AG09309 (cell line): ENCODE measurements around the gene UGGT1.

Source experiments
- DNase-seq: peaks from one replicate; pipeline ENCODE4 v3.0.0-alpha.2; 2010; ENCODE audit warnings: low read depth
- H3K4me3 ChIP-seq: 2 replicates; pipeline ENCODE4 v1.5.1; 2011; ENCODE audit warnings: mild to moderate bottlenecking, low read depth, low read length, moderate library complexity; ENCODE audit not compliant: control insufficient read depth
- CTCF ChIP-seq: IDR thresholded peaks from 2 replicates; pipeline ENCODE4 v1.5.1; 2011; ENCODE audit warnings: mild to moderate bottlenecking, low read depth, low read length, inconsistent platforms; ENCODE audit not compliant: insufficient read depth, control insufficient read depth; ENCODE audit errors: missing control alignments

The UGGT1 gene

GRCh38 chr2:128178650-128179460 is 87.9 kb downstream of the UGGT1 start:
- DNase-seq = peak; percentile 20
- H3K4me3 ChIP-seq = no peak overlapping the region
- peak; percentile 91 for TF ChIP-seq CTCF

GRCh38 chr2:128179461-128179755 is 88.4 kb downstream of the UGGT1 start:
- no peak overlapping the region for H3K4me3 ChIP-seq
- DNase-seq = no peak
- no peak for TF ChIP-seq CTCF

- no peak overlapping the region for H3K4me3 ChIP-seq
- no peak for DNase-seq
- no peak for TF ChIP-seq CTCF
Measured at GRCh38 chr2:128180031-128180430, 89.0 kb downstream of the UGGT1 start.

GRCh38 chr2:128185576-128185975 is 94.6 kb downstream of the UGGT1 start:
- TF ChIP-seq CTCF = no peak
- H3K4me3 ChIP-seq = no peak overlapping the region

GRCh38 chr2:128187032-128187654 is 96.1 kb downstream of the UGGT1 start:
- DNase-seq = peak; percentile 24
- no peak overlapping the region for H3K4me3 ChIP-seq
- TF ChIP-seq CTCF = no peak

More at GRCh38 chr2:128185576-128185975, 94.6 kb downstream of the UGGT1 start:
- DNase-seq = no peak

- no peak for DNase-seq
- TF ChIP-seq CTCF = no peak
Measured at GRCh38 chr2:128195435-128195984, 104.5 kb downstream of the UGGT1 start.

More at GRCh38 chr2:128195435-128195984, 104.5 kb downstream of the UGGT1 start:
- H3K4me3 ChIP-seq = no peak overlapping the region
